Renal cortical epithelial cell (primary cell): ENCODE data around the gene STK17B. TPM values are rescaled to one million over a fixed set of nuclear protein-coding genes. Genes with fewer than 3 reads are reported as not detected.

Experiments
- DNase-seq: peaks from one replicate; pipeline ENCODE4 v3.0.0-alpha.2; 2011; ENCODE audit warnings: low read depth
- total RNA-seq: library from RNA; depleted of rRNA; stranded (reverse); fragments of >200 nt; gene quantifications from 2 replicates; pipeline ENCODE4 v1.2.3, GENCODE V29; 2014

Gene STK17B
- total RNA-seq, 1 donor from 2014 or later = 21.5 TPM

GRCh38 chr2:196184921-196185320 is 13.5 kb upstream of the STK17B start:
- no peak for DNase-seq

- no peak for DNase-seq
Observed at GRCh38 chr2:196183528-196184231, 12.3 kb upstream of the STK17B start.

- DNase-seq = no peak
Observed at GRCh38 chr2:196183172-196183473, 11.7 kb upstream of the STK17B start.

GRCh38 chr2:196182439-196183171 is 11.2 kb upstream of the STK17B start:
- peak; percentile 57 for DNase-seq

- no peak for DNase-seq
Observed at GRCh38 chr2:196181484-196181883, 10.1 kb upstream of the STK17B start.

GRCh38 chr2:196177124-196177523 is 5.7 kb upstream of the STK17B start:
- DNase-seq = no peak

- no peak for DNase-seq
Observed at GRCh38 chr2:196176142-196176738, 4.9 kb upstream of the STK17B start.

- no peak for DNase-seq
Observed at GRCh38 chr2:196174404-196174803, 3.0 kb upstream of the STK17B start.

- DNase-seq = no peak
Observed at GRCh38 chr2:196173505-196173904, 2.1 kb upstream of the STK17B start.

GRCh38 chr2:196172951-196173350 is 1.6 kb upstream of the STK17B start:
- no peak for DNase-seq

- no peak for DNase-seq
Observed at GRCh38 chr2:196171946-196172345, 568 bp upstream of the STK17B start.

GRCh38 chr2:196170606-196171247 is 651 bp downstream of the STK17B start:
- DNase-seq = peak; percentile 51

- DNase-seq = peak; percentile 61
Observed at GRCh38 chr2:196170213-196170605, 1.2 kb downstream of the STK17B start.

- DNase-seq = no peak
Observed at GRCh38 chr2:196169516-196169915, 1.9 kb downstream of the STK17B start.

- DNase-seq = peak; percentile 51
Observed at GRCh38 chr2:196168181-196168580, 3.2 kb downstream of the STK17B start.

- DNase-seq = no peak
Observed at GRCh38 chr2:196167666-196168065, 3.7 kb downstream of the STK17B start.

- no peak for DNase-seq
Observed at GRCh38 chr2:196166876-196167275, 4.5 kb downstream of the STK17B start.

- no peak for DNase-seq
Observed at GRCh38 chr2:196165016-196165415, 6.4 kb downstream of the STK17B start.

- DNase-seq = no peak
Observed at GRCh38 chr2:196163285-196163684, 8.1 kb downstream of the STK17B start.

- no peak for DNase-seq
Observed at GRCh38 chr2:196162586-196163175, 8.7 kb downstream of the STK17B start.

- no peak for DNase-seq
Observed at GRCh38 chr2:196160946-196161345, 10.4 kb downstream of the STK17B start.

GRCh38 chr2:196160101-196160500 is 11.3 kb downstream of the STK17B start:
- DNase-seq = peak; percentile 96
